NCI-H774 (cell line): Measurements from ENCODE around the gene DGCR2.
A peak's percentile ranks its signal among the peaks of the same experiment; 100 is the strongest.
"Not testable (repeated sequence)": the region's sequence is repeated elsewhere in the genome, so short reads cannot be mapped to it uniquely, and the experiment has no call there.

ENCODE experiments used
- DNase-seq: peaks from one replicate; lab custom pipeline; 2025; lab: John Stamatoyannopoulos, UW

DGCR2 gene

DNA sequence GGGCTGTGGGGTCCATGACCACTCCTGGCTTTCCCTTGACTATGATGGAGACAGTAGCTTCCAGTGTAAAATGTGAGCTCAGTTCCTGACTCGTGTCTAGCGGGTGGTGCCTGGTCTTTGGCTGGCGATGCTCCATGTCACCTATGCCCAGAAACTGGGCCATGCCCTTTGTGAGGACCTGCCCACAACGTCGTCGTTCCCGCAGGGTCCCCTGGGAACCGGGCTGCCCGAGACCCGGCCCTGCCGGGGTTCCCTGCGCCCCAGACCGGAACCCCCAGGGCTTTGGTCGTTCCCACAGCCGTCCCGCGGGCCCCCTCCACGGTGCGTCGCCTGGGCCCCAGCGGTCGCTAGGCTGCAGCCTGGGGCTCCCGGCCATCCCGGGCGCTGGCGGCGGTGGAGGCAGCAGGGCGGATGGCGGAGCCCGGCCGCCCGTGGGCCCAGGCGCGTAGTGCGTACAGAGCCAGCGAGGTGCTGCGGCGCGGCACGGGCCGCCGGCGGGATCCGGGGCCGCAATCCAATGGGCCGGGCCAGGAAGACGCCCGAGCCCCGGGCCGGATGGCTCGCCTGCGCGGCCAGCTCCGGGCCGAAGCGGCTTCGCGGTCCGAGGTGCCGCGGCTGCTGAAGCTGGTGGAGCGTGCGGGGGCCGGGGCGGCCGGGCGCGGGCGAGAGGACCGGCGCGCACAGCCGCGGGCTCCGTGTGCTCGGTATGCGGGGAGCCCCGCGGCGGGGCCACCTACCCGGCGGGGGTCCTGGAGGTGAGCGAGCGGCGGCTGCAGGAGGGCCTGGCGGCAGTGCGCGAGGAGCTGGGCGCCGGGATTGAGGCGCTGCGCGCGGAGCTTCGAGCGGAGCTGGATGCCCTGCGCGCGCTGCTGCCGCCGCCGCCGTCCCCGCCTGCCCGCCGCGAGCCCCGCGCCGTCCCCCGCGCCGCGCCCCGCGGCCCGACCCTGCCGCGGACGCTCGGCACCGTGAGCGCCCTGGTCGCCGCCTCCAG is 92.8 kb downstream of the DGCR2 start:
- not testable (repeated sequence) for DNase-seq

GRCh38 chr22:19028060-19028455 is 94.2 kb downstream of the DGCR2 start:
- not testable (repeated sequence) for DNase-seq

- not testable (repeated sequence) for DNase-seq
Observed at GRCh38 chr22:19027371-19028059, 94.7 kb downstream of the DGCR2 start.

GRCh38 chr22:19026080-19026479 is 96.1 kb downstream of the DGCR2 start:
- not testable (repeated sequence) for DNase-seq

DNA sequence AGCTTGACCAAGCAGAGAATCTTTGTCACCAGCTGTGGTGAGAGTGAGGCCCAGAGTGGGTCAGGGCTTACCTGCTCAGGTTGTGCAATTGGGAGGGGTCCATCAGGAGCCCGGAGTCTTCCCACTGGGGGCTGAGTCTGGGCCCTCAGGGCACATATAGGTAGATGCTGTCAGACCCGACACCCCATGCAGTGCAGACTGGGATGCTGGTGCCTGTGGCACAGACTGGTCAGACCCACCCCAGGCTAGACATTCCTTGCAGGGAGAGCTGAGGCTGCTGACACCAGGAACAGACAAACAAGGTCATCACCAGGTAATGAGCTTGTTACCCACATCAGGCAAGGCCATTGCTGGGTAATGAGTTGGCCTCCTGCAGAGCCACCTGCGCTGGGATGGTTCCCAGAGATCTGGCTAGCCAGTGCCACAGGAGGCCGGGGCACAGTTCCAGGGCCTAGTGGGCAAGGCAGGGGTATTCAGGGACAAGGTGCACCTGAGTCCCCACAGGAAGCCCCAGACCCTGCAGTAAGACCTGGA is 97.2 kb downstream of the DGCR2 start:
- not testable (repeated sequence) for DNase-seq

- not testable (repeated sequence) for DNase-seq
Observed at GRCh38 chr22:19023931-19024330, 98.3 kb downstream of the DGCR2 start.

DNA sequence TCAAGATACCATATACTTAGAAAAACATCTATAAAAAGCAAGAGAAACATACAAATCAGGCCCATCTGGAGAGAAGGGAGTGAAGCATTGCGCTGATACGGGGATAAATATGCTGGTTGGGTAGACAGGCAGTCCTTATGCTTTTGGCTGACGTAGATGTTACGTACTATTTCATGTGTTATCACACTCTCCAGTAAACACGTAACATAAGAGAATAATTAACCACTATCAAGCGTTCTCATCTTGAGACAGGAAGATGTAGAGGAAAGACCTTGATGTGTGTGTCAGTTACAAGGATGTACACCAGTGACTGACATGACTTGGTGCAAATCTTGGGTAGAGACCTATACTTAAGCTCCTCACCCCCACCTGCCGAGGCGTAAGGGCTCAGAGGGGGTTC is 99.5 kb downstream of the DGCR2 start:
- no peak for DNase-seq

GRCh38 chr22:19019679-19020032 is 102.6 kb downstream of the DGCR2 start:
- DNase-seq, result no peak

- DNase-seq, result no peak
Observed at GRCh38 chr22:19019029-19019678, 103.1 kb downstream of the DGCR2 start.

GRCh38 chr22:19018256-19018655 is 104.0 kb downstream of the DGCR2 start:
- no peak for DNase-seq

GRCh38 chr22:19016081-19016766 is 106.0 kb downstream of the DGCR2 start:
- no peak for DNase-seq

DNA sequence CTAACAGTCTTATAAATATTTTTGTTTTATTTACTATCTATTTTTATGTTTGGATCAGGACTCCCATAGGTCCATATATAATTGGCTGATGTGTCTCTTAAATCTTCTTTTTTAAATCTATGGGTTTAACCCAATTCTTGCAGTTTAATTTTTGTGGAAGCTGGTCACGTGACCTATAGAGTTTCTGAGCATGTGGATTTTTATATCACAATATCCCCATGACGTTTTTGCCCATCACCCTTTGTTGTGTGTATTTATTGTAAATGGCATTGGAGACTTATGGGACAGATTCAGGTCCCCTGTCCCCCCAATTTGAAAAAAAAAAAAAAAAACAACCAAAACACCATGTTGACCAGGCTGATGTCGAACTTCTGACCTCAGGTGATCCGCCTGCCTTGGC is 107.3 kb downstream of the DGCR2 start:
- DNase-seq, result no peak

DNA sequence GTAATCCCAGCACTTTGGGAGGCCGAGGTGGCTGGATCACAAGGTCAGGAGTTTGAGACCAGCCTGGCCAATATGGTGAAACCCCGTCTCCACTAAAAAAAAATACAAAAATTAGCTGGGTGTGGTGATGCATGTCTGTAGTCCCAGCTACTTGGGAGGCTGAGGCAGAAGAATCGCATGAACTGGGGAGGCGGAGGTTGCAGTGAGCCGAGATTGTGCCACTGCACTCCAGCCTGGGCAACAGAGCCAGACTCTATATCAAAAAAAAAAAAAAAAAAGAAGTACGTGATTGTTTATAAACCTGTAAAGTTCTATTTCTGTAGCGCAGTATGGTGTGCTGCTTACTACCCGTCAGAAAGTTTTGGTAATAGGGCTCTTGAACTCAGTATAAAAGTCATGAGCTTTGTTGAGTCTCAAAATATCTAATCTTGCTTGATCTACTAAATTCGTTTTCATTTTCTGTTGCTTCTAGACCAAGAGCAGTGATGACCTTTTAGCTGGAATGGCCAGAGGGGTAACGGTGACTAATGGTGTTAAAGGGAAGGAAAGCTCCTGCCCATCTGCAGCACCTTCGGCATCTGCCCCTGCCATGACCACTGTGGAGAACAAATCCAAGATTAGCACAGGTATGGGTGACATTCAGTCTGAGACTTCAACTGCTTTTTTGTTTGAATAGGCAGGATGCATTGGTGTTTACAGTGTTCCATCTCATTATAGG is 108.2 kb downstream of the DGCR2 start:
- not testable (repeated sequence) for DNase-seq

GRCh38 chr22:19013411-19013810 is 108.8 kb downstream of the DGCR2 start:
- not testable (repeated sequence) for DNase-seq

GRCh38 chr22:19012308-19012986 is 109.8 kb downstream of the DGCR2 start:
- no peak for DNase-seq

GRCh38 chr22:19011611-19012010 is 110.6 kb downstream of the DGCR2 start:
- DNase-seq, result not testable (repeated sequence)

DNA sequence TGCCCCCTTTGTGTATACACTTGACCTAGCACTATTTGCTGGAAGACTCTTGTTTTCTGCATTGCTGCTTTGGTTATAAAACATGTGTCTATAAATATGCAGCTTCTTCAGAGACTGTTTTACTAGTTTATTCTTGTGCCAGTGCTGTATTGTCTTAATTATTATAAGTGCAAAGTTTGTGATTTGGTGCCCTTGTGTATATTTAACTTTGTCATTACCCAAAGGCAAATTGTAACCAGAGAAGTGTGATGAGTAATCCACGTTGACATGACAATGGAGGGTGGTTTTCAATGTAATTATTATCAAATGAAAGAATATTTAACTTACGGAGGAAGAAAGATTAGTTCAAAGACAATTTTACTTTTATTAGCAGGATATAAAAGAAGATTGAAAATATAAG is 111.1 kb downstream of the DGCR2 start:
- peak; percentile 15 for DNase-seq

GRCh38 chr22:19005905-19006304 is 116.3 kb downstream of the DGCR2 start:
- DNase-seq, result no peak

DNA sequence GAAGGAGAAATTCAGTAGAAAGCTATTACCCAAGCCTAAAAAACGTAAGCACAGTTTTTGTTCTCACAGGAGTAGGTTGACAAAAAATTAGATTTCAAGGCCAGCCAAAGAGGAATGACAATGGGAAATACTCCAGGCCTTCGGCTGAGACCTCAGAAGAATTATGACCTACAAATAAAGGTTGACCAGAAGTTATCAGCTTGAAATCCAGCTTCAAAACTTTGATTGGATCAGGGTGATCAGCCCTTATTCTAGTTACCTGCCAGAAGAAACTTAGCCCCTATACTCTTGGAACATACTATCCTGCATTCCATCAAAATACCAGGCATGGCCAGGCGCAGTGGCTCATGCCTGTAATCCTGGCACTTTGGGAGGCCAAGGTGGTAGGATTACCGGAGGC is 117.7 kb downstream of the DGCR2 start:
- no peak for DNase-seq

- no peak for DNase-seq
Observed at GRCh38 chr22:19003508-19003907, 118.7 kb downstream of the DGCR2 start.

GRCh38 chr22:19002684-19003038 is 119.6 kb downstream of the DGCR2 start:
- no peak for DNase-seq
